Activated naive CD4-positive, alpha-beta T cell (primary cell): ENCODE measurements around the gene ADAP1.

Experiments used
- DNase-seq, 4 experiments: peaks; one replicate each; lab custom pipeline; 2025; lab: John Stamatoyannopoulos, UW

The ADAP1 gene

GRCh38 chr7:988963-989529 is 34.6 kb upstream of the ADAP1 start:
- no peak for DNase-seq

GRCh38 chr7:988426-988911 is 34.0 kb upstream of the ADAP1 start:
- DNase-seq: no peak

- no peak for DNase-seq
Measured at GRCh38 chr7:987909-988308, 33.4 kb upstream of the ADAP1 start.

- no peak for DNase-seq
Measured at GRCh38 chr7:986766-987751, 32.6 kb upstream of the ADAP1 start.

- DNase-seq: no peak
Measured at GRCh38 chr7:985915-986741, 31.6 kb upstream of the ADAP1 start.

GRCh38 chr7:985127-985416 is 30.6 kb upstream of the ADAP1 start:
- DNase-seq: no peak

GRCh38 chr7:984361-985126 is 30.1 kb upstream of the ADAP1 start:
- DNase-seq: no peak

GRCh38 chr7:983616-984071 is 29.2 kb upstream of the ADAP1 start:
- no peak for DNase-seq

- DNase-seq: no peak
Measured at GRCh38 chr7:983004-983615, 28.6 kb upstream of the ADAP1 start, which contains the start of gene CYP2W1. Gene CYP2W1 (plus strand): TSS chr7:983181. CDS start chr7:983212, 31 bp downstream.

GRCh38 chr7:982511-983003 is 28.1 kb upstream of the ADAP1 start:
- no peak for DNase-seq

- DNase-seq: no peak
Measured at GRCh38 chr7:981793-982510, 27.5 kb upstream of the ADAP1 start.

GRCh38 chr7:979886-980571 is 25.5 kb upstream of the ADAP1 start:
- DNase-seq: no peak

- no peak for DNase-seq
Measured at GRCh38 chr7:979151-979550, 24.7 kb upstream of the ADAP1 start.

GRCh38 chr7:978416-979091 is 24.1 kb upstream of the ADAP1 start:
- no peak for DNase-seq

GRCh38 chr7:978049-978346 is 23.5 kb upstream of the ADAP1 start:
- DNase-seq: no peak

- no peak for DNase-seq
Measured at GRCh38 chr7:977326-978048, 23.0 kb upstream of the ADAP1 start.

- DNase-seq: no peak
Measured at GRCh38 chr7:976901-977325, 22.4 kb upstream of the ADAP1 start.

GRCh38 chr7:975702-976473 is 21.4 kb upstream of the ADAP1 start:
- no peak for DNase-seq
